ENCODE measurements around the gene CLDN9.

Gene CLDN9

GRCh38 chr16:2985893-2986355, 26.8 kb upstream of the CLDN9 start:
- DNase-seq (ENCODE audit: low read depth, low spot score), result no peak
- TF ChIP-seq POLR2AphosphoS5 (IDR thresholded peaks at IDR 0.05; ENCODE audit: borderline replicate concordance, low read depth, low read length), result no peak
- TF ChIP-seq EZH2 (IDR thresholded peaks at IDR 0.05), result no peak
- TF ChIP-seq FOXP2 (optimal IDR thresholded peaks at IDR 0.05; ENCODE audit: control extremely low read depth, extremely low read length, insufficient read depth), result no peak
- no peaks in the 10 kb centered on the region for H3K36me3 ChIP-seq (ENCODE audit: insufficient read depth, low read length)
- H3K27ac ChIP-seq, result no peak overlapping the region
- H3K9me3 ChIP-seq (ENCODE audit: low read depth, low read length), result no peaks in the 10 kb centered on the region
- H3K9ac ChIP-seq (ENCODE audit: insufficient read length), result no peak overlapping the region
- H3K4me3 ChIP-seq, result no peak overlapping the region

GRCh38 chr16:2986623-2987188, 26.0 kb upstream of the CLDN9 start:
- Histone ChIP-seq H3K9me3 (ENCODE audit: low read depth, low read length) (no peaks in the 10 kb centered on the region), H3K4me3 (no peak overlapping the region), H3K27ac (no peak overlapping the region), H3K9ac (ENCODE audit: insufficient read length) (no peak overlapping the region), H3K36me3 (ENCODE audit: insufficient read depth, low read length) (no peaks in the 10 kb centered on the region)
- TF ChIP-seq FOXP2 (optimal IDR thresholded peaks at IDR 0.05; ENCODE audit: control extremely low read depth, extremely low read length, insufficient read depth) (no peak), POLR2AphosphoS5 (IDR thresholded peaks at IDR 0.05; ENCODE audit: borderline replicate concordance, low read depth, low read length) (no peak), EZH2 (IDR thresholded peaks at IDR 0.05) (no peak)
- no peak for DNase-seq (ENCODE audit: low read depth, low spot score)

GRCh38 chr16:2987286-2987685, 25.4 kb upstream of the CLDN9 start:
- Histone ChIP-seq H3K36me3 (ENCODE audit: insufficient read depth, low read length) (no peaks in the 10 kb centered on the region), H3K9me3 (ENCODE audit: low read depth, low read length) (no peaks in the 10 kb centered on the region), H3K9ac (ENCODE audit: insufficient read length) (no peak overlapping the region), H3K4me3 (no peak overlapping the region), H3K27ac (no peak overlapping the region)
- no peak for DNase-seq (ENCODE audit: low read depth, low spot score)
- TF ChIP-seq POLR2AphosphoS5 (IDR thresholded peaks at IDR 0.05; ENCODE audit: borderline replicate concordance, low read depth, low read length) (no peak), EZH2 (IDR thresholded peaks at IDR 0.05) (no peak), FOXP2 (optimal IDR thresholded peaks at IDR 0.05; ENCODE audit: control extremely low read depth, extremely low read length, insufficient read depth) (no peak)

- no peak overlapping the region for H3K4me3 ChIP-seq
- DNase-seq (ENCODE audit: low read depth, low spot score), result no peak
- TF ChIP-seq EZH2 (IDR thresholded peaks at IDR 0.05) (no peak), FOXP2 (optimal IDR thresholded peaks at IDR 0.05; ENCODE audit: control extremely low read depth, extremely low read length, insufficient read depth) (no peak), POLR2AphosphoS5 (IDR thresholded peaks at IDR 0.05; ENCODE audit: borderline replicate concordance, low read depth, low read length) (no peak)
- no peaks in the 10 kb centered on the region for H3K36me3 ChIP-seq (ENCODE audit: insufficient read depth, low read length)
- no peak overlapping the region for H3K27ac ChIP-seq
- no peak overlapping the region for H3K9ac ChIP-seq (ENCODE audit: insufficient read length)
- no peaks in the 10 kb centered on the region for H3K9me3 ChIP-seq (ENCODE audit: low read depth, low read length)
Measured at GRCh38 chr16:2987833-2988232, 24.9 kb upstream of the CLDN9 start.

GRCh38 chr16:2988590-2989099, 24.1 kb upstream of the CLDN9 start:
- TF ChIP-seq FOXP2 (optimal IDR thresholded peaks at IDR 0.05; ENCODE audit: control extremely low read depth, extremely low read length, insufficient read depth) (no peak), POLR2AphosphoS5 (IDR thresholded peaks at IDR 0.05; ENCODE audit: borderline replicate concordance, low read depth, low read length) (no peak), EZH2 (IDR thresholded peaks at IDR 0.05) (no peak)
- Histone ChIP-seq H3K27ac (no peak overlapping the region), H3K36me3 (ENCODE audit: insufficient read depth, low read length) (no peaks in the 10 kb centered on the region)

GRCh38 chr16:2990891-2991290, 21.8 kb upstream of the CLDN9 start:
- H3K4me3 ChIP-seq, result no peak overlapping the region
- H3K36me3 ChIP-seq (ENCODE audit: insufficient read depth, low read length), result no peaks in the 10 kb centered on the region
- no peaks in the 10 kb centered on the region for H3K9me3 ChIP-seq (ENCODE audit: low read depth, low read length)
- TF ChIP-seq POLR2AphosphoS5 (IDR thresholded peaks at IDR 0.05; ENCODE audit: borderline replicate concordance, low read depth, low read length), result no peak
- TF ChIP-seq EZH2 (IDR thresholded peaks at IDR 0.05), result no peak
- TF ChIP-seq FOXP2 (optimal IDR thresholded peaks at IDR 0.05; ENCODE audit: control extremely low read depth, extremely low read length, insufficient read depth), result no peak
- no peak overlapping the region for H3K27ac ChIP-seq
- no peak for DNase-seq (ENCODE audit: low read depth, low spot score)
- H3K9ac ChIP-seq (ENCODE audit: insufficient read length), result no peak overlapping the region

More at GRCh38 chr16:2988590-2989099, 24.1 kb upstream of the CLDN9 start:
- no peak overlapping the region for H3K4me3 ChIP-seq
- no peak overlapping the region for H3K9ac ChIP-seq (ENCODE audit: insufficient read length)
- no peaks in the 10 kb centered on the region for H3K9me3 ChIP-seq (ENCODE audit: low read depth, low read length)
- DNase-seq (ENCODE audit: low read depth, low spot score), result no peak

- Histone ChIP-seq H3K4me3 (no peak overlapping the region), H3K27ac (no peak overlapping the region)
- DNase-seq (ENCODE audit: low read depth, low spot score), result no peak
Measured at GRCh38 chr16:2991566-2992261, 21.0 kb upstream of the CLDN9 start.

GRCh38 chr16:2992383-2993081, 20.2 kb upstream of the CLDN9 start:
- TF ChIP-seq POLR2AphosphoS5 (IDR thresholded peaks at IDR 0.05; ENCODE audit: borderline replicate concordance, low read depth, low read length) (no peak), FOXP2 (optimal IDR thresholded peaks at IDR 0.05; ENCODE audit: control extremely low read depth, extremely low read length, insufficient read depth) (no peak), EZH2 (IDR thresholded peaks at IDR 0.05) (no peak)
- DNase-seq (ENCODE audit: low read depth, low spot score), result no peak
- H3K27ac ChIP-seq, result no peak overlapping the region
- no peak overlapping the region for H3K9ac ChIP-seq (ENCODE audit: insufficient read length)
- H3K9me3 ChIP-seq (ENCODE audit: low read depth, low read length), result no peaks in the 10 kb centered on the region
- H3K36me3 ChIP-seq (ENCODE audit: insufficient read depth, low read length), result no peaks in the 10 kb centered on the region
- no peak overlapping the region for H3K4me3 ChIP-seq

More at GRCh38 chr16:2991566-2992261, 21.0 kb upstream of the CLDN9 start:
- H3K36me3 ChIP-seq (ENCODE audit: insufficient read depth, low read length), result no peaks in the 10 kb centered on the region
- no peaks in the 10 kb centered on the region for H3K9me3 ChIP-seq (ENCODE audit: low read depth, low read length)
- TF ChIP-seq POLR2AphosphoS5 (IDR thresholded peaks at IDR 0.05; ENCODE audit: borderline replicate concordance, low read depth, low read length) (no peak), FOXP2 (optimal IDR thresholded peaks at IDR 0.05; ENCODE audit: control extremely low read depth, extremely low read length, insufficient read depth) (no peak), EZH2 (IDR thresholded peaks at IDR 0.05) (no peak)
- H3K9ac ChIP-seq (ENCODE audit: insufficient read length), result no peak overlapping the region
